Measurements from ENCODE around the gene SP3.

SP3 gene

DNA sequence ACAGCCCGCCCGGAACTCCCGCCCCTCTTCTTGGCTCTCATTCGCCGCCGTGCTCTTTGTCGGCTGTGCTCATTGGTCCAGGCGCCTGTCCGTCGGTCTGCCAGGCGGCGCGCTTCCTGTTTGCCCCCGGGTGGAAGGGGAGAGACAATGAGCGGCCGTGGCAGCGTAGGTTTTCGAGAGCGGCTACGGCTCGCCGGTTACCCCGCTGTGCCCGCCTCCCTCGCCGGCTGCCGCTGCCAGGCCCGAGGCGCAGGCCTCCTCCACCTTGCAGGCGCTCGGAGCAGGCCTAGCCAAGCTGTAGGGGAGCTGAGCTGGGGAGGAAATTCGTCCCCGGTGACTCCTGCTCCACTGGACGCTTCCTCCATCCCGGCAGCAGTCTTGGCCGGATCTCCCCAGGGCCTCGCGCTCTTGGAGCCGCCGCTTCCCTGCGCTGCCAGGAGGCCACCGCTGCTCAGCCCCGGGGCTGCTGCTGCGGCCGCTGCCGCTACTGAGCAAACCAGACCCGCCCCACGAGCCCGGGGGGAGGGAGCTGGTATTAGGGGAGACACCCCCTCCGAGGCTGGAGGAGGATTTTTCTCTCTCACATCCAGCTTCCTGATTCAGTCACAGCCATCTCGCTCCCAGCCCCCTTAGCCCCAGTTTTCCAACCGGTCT is at the start of gene SP3:
TSS of gene SP3 (minus strand) at position 2 of the 654 bp plus-strand sequence. CDS start 202 bp downstream, outside the sequence.
- DNase-seq = peak; percentile 95

- no peak for DNase-seq
Measured at GRCh38 chr2:174014699-174015070, 49.5 kb upstream of the SP3 start.

DNA sequence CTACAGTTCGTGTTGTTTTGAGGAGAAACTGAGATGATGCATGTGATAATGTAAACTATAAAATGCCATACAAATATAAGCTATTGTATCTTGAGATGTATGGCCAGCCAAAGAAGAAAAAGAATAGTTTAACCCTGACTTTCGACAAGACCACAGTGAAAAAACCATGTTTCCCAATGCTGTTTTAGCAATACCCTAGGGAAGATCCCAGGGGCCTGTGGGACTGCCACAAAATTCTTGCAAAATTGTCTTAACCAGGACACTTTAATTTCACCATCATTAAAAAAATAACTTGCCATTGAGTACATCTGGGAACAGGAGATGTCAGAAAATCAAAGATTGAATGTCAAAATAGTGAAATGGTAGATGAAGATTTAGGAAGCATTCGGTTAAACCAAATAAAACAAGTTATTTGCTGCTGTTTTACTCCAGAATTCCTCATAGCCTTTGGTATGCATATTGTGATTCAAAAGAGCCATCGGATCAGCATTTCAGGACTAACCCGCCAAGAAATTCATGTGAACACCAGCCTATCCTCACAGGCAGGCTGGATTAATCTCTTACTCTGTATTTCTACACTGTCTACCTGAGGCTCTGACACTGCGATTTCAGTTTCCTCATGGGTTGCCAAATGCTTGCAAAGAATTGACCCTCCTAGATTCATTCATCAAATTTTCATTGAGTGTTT is 49.0 kb upstream of the SP3 start:
- no peak for DNase-seq

DNA sequence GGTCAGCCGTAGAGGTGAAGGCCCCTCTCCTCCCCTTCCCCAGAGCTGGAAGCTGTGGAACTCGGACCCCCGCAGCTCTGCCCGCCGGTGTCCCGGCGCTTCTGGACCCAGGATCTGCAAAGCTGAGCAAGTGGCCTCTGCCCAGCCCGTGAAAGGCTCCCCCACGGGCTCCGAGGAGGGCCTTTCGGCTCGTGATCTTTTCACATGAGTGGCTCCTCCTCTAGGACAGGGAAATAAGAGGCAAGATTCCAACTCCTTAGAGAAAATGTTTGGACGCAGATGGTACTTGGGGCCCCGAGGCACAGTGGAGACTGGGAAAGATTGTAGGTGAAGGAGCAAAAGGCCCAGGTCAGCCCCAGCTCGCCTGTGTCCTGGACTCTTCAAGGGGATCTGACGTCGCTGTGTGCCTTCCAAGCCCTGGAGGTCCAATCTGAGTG is 48.2 kb upstream of the SP3 start:
- no peak for DNase-seq

DNA sequence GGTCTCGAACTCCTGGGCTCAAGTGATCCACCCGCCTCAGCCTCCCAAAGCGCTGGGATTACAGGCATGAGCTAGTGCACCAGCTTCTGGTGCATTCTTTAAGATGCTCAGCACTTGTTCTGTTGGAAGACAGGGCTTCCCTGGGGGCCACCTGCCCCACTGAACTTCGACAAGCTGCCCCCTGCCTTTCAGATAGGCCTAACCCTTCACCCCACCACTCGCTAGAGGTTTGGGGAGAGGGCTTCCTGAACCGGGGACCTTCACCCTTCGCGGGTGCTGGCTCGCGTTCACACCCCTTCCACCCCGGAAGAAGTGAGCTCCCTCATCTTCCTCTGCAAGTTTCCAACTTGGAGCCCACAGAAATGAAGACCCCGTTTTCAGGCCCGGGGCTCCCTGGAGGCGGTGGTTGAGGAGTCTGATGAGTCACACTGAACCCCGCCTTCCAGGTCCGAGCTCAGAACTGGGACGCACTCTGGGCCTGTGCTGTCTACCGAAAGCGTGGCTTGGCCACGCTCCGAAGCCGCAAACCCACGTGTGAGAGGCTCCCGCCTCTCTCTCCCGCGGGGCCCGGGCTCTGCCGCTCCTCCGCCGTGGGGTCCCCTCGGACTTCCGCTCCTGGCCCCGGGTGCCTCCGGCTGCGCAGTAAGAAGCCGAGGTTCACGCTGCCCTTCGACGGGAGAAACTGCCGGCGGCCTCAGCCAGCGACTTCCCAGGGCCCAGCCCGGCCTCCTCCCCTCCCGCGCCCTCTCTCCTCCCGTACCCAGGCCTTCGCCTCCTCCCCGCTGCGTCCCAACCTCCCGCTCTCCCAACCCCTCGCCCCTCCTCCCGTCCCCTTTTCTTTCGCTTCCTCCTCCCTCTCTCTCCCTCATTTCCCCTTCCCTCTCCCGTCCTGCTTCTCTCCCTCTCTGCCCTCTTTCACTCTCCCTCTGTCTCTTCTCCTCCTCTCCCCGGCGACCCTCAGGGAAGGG is 47.5 kb upstream of the SP3 start:
- DNase-seq = no peak

- no peak for DNase-seq
Measured at GRCh38 chr2:174011796-174012195, 46.6 kb upstream of the SP3 start.

GRCh38 chr2:174011173-174011572 is 46.0 kb upstream of the SP3 start:
- DNase-seq = no peak

- no peak for DNase-seq
Measured at GRCh38 chr2:174009488-174010223, 44.5 kb upstream of the SP3 start.

- DNase-seq = no peak
Measured at GRCh38 chr2:174008720-174009119, 43.5 kb upstream of the SP3 start.

- DNase-seq = no peak
Measured at GRCh38 chr2:174007010-174007409, 41.8 kb upstream of the SP3 start.

DNA sequence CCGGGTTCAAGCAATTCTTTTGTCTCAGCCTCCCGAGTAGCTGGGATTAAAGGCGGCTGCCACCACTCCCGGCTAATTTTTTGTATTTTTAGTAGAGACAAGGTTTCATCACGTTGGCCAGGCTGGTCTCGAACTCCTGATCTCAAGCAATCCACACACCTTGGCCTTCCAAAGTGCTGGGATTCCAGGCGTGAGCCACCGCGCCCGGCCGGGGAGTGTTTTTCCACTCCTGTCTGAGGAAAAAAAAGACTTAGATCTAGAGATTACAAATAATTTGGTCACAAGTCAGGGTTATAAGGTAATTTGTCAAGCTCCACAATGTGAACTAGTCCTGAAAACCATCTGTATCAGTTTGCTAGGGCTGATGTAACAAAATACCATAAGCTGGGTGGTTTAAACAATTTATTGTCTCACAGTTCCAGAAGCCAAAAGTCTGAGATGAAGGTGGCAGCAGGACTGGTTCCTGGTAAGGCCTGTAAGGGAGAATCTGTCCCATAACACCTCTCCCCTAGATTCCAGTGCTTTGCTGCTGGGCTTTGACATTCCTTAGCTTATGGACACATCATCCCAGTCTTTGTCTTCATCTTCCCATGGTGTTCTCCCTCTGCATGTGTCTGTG is 40.7 kb upstream of the SP3 start:
- no peak for DNase-seq

GRCh38 chr2:174004905-174005605 is 39.9 kb upstream of the SP3 start:
- no peak for DNase-seq

GRCh38 chr2:174003720-174004695 is 38.8 kb upstream of the SP3 start:
- peak; percentile 39 for DNase-seq

DNA sequence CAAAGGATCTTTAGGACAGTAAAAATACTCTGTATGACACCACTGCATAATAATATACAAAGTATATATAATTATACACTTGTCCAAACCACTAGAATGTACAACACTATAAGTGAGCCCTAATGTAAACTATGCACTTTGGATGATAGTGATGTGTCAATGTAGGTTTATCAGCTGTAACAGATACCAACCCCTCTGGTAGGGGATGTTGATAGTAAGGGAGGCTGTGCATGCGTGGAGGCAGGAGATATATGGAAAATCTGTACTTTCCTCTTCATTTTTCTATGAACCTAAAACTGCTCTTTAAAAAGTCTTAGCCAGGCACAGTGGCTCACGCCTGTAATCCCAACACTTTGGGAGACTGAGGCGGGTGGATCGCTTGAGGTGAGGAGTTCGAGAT is 37.5 kb upstream of the SP3 start:
- no peak for DNase-seq

DNA sequence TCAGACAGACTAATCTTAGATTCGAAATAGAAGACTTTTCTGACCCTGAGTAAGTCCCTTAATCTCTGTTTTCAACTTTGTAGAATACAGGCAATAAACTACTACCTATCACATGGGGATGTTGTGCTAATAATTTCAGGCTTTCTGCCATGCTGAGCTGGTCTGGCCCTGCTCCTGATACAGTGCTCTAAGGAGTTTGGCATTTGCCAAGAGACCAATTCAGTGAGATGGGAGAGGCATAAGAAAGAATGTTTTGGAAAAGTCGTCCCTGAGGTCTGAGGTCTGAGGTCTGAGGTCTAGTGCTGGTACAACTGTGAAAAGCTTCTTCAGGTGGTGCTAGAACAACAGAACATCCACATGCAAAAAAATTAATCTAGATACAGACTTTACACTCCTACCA is 35.9 kb upstream of the SP3 start:
- no peak for DNase-seq

DNA sequence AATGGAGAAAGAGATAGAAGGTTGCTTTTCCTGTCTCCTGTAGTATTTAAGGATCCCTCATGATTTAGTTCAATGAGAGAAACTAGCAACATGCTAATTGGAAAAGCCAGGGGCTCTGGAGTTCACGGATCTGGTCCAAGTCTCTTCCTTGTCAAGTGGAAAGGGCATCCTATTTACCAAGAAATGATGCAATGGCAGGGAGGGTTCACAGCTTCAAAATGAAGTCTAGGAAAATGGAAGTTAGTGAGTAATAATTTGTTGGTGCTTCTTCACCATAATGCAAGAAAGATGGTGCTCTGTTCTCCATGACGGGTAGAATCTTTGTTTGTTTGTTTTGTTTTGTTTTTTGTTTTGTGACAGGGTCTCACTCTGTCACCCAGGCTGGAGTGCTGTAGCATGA is 34.6 kb upstream of the SP3 start:
- no peak for DNase-seq

DNA sequence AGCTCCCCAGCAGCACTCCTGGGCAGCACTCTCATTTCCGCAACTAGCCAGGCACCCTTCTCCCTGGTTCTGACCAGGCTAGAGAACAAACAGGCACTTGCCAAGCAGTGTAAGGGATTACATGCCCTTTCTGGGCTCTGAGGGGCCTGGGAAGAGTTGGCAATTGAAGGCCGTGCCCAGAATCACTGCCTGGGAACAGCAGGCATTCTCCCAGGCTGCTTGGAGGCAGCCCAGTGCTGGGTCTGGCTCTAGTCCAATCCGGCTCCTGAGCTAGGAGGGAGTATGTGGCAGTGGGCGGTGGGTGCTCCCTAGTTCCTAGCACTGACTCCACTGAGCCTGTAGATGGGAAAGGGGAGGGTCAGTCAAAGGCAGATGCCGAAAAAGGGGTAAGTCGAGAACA is 34.1 kb upstream of the SP3 start:
- DNase-seq = peak; percentile 73

- DNase-seq = no peak
Measured at GRCh38 chr2:173998386-173998785, 33.2 kb upstream of the SP3 start.

DNA sequence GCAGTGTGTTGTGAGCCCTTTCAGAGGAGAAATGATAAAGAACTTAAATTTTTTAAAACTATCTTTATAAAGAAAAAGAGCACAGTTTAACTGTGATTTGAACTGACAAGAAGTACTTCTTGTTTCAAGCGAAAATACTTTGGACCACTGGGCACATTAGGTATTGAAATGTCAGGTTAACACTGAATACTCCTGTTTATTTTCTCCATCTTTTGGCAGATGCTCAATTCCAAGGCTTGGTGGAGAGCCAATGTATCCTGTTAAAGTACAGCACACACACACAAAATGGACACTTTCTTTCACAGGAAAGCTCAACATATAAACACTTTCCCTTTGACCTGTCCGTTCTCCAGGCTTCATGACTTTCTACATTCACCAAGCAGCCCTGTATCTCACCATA is 32.6 kb upstream of the SP3 start:
- DNase-seq = peak; percentile 51

DNA sequence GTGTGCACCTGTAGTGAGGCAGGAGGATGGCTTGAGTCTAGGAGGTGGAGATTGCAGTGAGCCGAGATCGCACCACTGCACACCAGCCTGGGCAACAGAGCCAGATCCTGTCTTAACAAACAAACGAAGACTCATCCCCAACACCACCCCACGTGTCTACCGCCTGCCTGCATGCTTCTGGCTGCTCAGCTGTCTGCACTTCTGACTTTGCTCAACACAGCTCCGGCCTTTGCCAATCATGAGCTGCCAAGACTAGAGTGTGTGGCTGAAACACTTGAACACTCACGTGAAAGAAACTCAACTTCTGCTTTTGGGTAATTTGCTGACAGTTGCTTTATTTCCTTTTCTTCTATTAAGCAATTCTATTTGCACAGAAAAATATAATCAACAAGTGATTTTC is 32.1 kb upstream of the SP3 start:
- DNase-seq = peak; percentile 77

- DNase-seq = no peak
Measured at GRCh38 chr2:173996766-173997165, 31.6 kb upstream of the SP3 start.

All from NCI-H446 treated with DMSO at 0.1 percent for 48 hours (cell line).